CD4-positive, alpha-beta T cell treated with Interleukin-4 for 4 hours (primary cell): ENCODE data around the gene TGM2.

Experiments
- DNase-seq: peaks from one replicate; pipeline ENCODE4 v3.0.0-alpha.2; 2020

TGM2 gene

GRCh38 chr20:38141889-38142494 lies 23.1 kb downstream of the TGM2 start:
- no peak for DNase-seq

- DNase-seq, result no peak
These were observed 23.7 kb downstream of the TGM2 start for GRCh38 chr20:38141204-38141888.

- no peak for DNase-seq
These were observed 24.9 kb downstream of the TGM2 start for GRCh38 chr20:38139977-38140753.

GRCh38 chr20:38139156-38139912 lies 25.7 kb downstream of the TGM2 start:
- DNase-seq, result no peak

- DNase-seq, result no peak
These were observed 26.8 kb downstream of the TGM2 start for GRCh38 chr20:38138086-38138778.

GRCh38 chr20:38137441-38138037 lies 27.5 kb downstream of the TGM2 start:
- DNase-seq, result no peak

GRCh38 chr20:38136421-38137245 lies 28.4 kb downstream of the TGM2 start:
- no peak for DNase-seq

GRCh38 chr20:38135651-38136420 lies 29.2 kb downstream of the TGM2 start:
- no peak for DNase-seq

GRCh38 chr20:38135271-38135650 lies 29.8 kb downstream of the TGM2 start:
- DNase-seq, result no peak

- DNase-seq, result no peak
These were observed 30.4 kb downstream of the TGM2 start for GRCh38 chr20:38134427-38135270.

- DNase-seq, result no peak
These were observed 31.2 kb downstream of the TGM2 start for GRCh38 chr20:38133680-38134426.

GRCh38 chr20:38132910-38133501 lies 32.1 kb downstream of the TGM2 start:
- DNase-seq, result no peak

- DNase-seq, result no peak
These were observed 32.7 kb downstream of the TGM2 start for GRCh38 chr20:38132156-38132909.

- DNase-seq, result no peak
These were observed 33.4 kb downstream of the TGM2 start for GRCh38 chr20:38131588-38132121.

GRCh38 chr20:38130687-38131587 lies 34.1 kb downstream of the TGM2 start:
- no peak for DNase-seq
